D721Med (cell line): ENCODE measurements around the gene MATN1.
"Not testable (repeated sequence)": the region's sequence is repeated elsewhere in the genome, so short reads cannot be mapped to it uniquely, and the experiment has no call there.

ENCODE experiments used
- DNase-seq: peaks from one replicate; pipeline ENCODE4 v3.0.0; 2011; ENCODE audit warnings: low spot score; ENCODE audit not compliant: insufficient read length
- FAIRE-seq: peaks from 2 replicates; lab custom pipeline; 2011; peaks lifted over from hg19 to GRCh38; lab: Jason Lieb, UNC
- TF ChIP-seq, protein P1 (sequence below): IDR thresholded peaks from 2 replicates; pipeline ENCODE4 v1.5.1; 2012; ENCODE audit warnings: mild to moderate bottlenecking, control low read depth; ENCODE audit not compliant: insufficient read depth; ENCODE audit errors: missing control alignments

MATN1 gene

DNA sequence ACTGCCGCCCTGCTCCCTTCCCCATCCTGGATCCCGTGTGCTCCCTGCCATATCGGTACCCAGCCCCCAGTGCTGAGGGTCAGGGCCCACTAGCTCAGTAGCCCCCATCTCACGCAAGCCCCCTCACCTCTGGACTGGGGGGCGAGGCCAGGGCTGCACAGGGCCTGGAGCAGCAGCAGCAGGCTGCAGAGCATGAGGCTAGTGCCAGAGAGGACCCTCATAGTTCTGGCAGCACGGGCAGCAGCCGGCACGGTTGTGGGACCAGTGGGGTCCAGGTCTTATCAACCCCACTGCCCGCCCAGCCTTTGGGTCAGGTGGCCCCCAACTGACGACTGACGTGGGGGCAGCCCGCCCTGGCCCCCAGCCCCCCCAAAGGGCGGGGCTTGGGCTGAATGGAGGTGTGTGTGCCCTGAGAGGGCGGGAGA lies at the start of gene MATN1:
MATN1 (minus strand) TSS at position 255 of the 425 bp plus-strand sequence; CDS start at position 221, 34 bp downstream.
- FAIRE-seq = no peak
- TF ChIP-seq, protein P1, sequence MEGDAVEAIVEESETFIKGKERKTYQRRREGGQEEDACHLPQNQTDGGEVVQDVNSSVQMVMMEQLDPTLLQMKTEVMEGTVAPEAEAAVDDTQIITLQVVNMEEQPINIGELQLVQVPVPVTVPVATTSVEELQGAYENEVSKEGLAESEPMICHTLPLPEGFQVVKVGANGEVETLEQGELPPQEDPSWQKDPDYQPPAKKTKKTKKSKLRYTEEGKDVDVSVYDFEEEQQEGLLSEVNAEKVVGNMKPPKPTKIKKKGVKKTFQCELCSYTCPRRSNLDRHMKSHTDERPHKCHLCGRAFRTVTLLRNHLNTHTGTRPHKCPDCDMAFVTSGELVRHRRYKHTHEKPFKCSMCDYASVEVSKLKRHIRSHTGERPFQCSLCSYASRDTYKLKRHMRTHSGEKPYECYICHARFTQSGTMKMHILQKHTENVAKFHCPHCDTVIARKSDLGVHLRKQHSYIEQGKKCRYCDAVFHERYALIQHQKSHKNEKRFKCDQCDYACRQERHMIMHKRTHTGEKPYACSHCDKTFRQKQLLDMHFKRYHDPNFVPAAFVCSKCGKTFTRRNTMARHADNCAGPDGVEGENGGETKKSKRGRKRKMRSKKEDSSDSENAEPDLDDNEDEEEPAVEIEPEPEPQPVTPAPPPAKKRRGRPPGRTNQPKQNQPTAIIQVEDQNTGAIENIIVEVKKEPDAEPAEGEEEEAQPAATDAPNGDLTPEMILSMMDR = no peak
- DNase-seq = no peak

DNA sequence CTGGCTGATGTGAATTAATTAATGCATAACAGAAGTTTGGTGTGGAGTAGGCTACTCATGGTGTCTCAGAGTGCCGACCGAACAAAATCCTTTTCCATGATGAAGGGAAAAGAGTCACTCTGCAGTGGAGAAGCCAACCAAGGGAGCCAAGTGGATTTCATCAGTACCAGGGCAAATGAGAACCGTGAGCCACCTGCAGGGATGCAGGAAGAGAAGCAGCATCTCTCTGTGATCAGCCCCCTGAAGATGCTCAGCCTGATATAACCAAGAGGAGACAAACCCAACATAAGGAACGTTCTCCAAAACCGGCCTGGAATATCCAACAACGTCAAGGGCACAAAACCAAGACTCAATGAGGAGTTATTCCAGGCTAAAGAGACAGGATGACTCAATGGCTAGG lies 47.6 kb upstream of the MATN1 start:
- no peak for DNase-seq
- TF ChIP-seq, protein P1 = no peak
- FAIRE-seq = no peak

GRCh38 chr1:30770150-30770549 lies 46.8 kb upstream of the MATN1 start:
- TF ChIP-seq, protein P1 = no peak
- DNase-seq (no peak), FAIRE-seq (no peak)

DNA sequence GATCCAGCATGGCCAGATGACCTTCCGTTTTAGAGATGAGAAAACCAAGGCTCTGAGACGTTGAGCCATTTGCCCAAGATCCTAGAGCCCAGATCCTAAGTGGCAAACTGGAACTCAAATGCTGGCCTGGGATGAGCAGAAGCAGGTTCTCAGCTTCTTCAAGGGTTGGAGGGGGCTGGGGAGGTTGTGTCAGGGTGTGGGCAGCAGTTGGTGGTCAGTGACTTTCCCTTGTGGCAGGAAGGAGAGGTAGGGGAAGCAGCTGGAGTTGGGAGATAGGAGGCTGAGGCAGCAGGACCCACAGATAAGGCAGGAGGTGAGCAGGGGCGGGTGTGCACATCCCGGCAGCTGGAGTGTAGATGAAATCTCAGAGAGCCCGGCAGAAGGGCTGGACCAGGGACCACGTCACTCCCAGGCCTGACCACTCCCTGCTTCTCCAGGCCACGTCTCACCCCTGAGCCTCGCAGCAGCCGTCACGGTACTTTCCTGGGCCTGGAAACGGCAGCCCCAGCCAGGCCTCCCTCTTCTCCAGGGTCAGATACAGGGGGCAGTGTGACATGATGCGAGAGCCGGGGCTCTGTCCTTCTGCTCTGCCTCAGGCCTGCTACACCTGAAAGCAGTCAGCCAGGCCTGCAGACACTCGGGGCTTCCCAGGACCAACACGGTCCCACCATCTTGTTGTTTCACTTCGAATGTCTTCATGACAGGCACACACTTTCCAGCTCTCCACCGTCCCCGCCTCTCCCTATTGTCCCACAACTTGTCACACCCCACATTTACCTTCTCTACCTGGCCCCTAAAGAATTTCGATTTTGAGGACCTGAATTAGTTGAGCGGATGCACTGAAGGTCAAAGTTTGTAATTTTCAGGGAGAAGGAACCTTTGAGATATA lies 45.7 kb upstream of the MATN1 start:
- TF ChIP-seq, protein P1 = no peak
- DNase-seq (no peak), FAIRE-seq (no peak)

DNA sequence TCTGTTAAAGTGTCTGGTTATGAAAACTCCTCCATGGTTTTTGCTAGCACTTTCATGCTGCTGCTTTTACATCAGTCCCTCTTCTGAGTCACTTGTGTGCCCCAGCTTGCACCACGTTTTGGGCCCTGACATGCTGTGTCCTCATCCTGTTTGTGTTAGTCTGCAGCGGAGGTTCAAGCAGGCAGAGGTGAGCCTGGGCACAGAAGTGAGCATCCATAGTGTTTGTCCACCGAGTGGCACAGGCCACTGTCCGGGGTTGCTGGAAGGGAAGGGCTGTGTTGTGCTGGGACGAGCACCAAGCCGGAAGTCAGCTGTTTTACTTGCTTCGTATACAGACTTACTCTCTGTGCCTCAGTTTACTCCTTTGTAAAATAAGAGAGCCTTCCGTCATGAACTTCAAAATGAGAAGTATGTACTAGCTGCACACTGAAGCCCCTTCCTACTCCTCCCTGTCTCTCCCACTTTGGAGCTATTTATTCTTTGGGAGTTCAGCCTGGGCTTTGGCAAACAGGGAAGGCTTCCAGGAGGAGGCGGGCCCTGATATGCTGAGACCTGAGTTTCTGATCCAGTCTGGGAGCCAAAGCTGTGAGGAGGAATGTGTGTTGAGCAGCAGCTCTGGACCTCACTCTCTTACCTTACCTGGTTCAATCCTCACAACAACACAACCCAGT lies 44.9 kb upstream of the MATN1 start:
- TF ChIP-seq, protein P1 = no peak
- FAIRE-seq (no peak), DNase-seq (no peak)

- DNase-seq, FAIRE-seq: not testable (repeated sequence)
Observed at GRCh38 chr1:30766948-30767347, 43.6 kb upstream of the MATN1 start.

DNA sequence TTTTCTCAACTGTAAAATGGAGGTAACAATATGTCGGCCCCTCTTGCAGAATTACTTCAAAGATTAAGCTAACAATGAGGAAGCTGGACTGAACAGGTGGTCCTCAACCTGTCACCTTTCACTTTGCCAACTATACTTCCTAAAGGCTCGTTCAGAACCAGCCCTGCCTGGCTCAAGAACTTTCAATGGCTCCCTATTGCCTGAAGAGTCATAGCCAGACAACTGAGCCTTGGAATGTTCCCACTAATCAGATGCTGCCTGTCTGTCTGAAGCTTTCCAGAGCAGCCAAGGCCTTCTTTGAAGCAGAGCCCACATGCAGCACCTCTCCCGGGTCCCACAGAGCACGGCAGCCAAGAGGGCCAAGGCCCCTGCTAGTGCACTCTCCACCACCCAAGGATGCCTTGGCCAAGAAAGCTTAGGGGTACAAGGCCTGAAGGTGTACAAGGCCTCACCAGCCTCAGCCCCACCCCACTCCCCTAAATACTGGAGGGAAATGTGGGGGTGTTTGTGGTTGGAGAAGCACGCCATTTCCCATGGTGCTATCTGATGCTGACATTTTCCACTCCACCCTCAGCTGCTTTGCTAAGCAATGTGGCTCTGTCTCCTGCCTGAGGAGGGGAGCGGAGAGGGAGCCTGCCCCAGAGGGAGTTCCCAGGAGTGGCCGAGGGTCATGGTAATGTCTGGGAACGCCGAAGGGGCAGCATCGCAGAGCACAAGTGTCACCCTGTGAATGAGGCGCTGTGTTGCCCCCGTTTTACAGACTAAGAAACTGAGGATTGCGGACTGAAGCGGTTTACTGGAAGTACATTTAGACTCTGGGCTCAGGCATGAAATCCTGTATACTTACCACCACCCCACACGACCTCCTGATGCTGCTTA lies 42.4 kb upstream of the MATN1 start:
- TF ChIP-seq, protein P1 = no peak
- no peak for DNase-seq
- FAIRE-seq = no peak
